Stimulated activated memory B cell treated with anti-CD40 and anti-IgM and Interleukin-4, amounts not matched to agents 10 μg/mL and 1 μg/mL and 100 μg/mL, for 72 hours (primary cell): ENCODE data around the gene DECR2.
"Not testable (repeated sequence)": the region's sequence is repeated elsewhere in the genome, so short reads cannot be mapped to it uniquely, and the experiment has no call there.

Source experiments
- ATAC-seq: fragments of 150-1000 bp; cut with Tn5 transposase; 2 replicates; pipeline ENCODE4 v1.10.0; 2021
- H3K27ac Mint-ChIP-seq: one replicate; pipeline ENCODE4 v1.8.0; 2022; ENCODE audit warnings: mild to moderate bottlenecking, mixed read lengths
- H3K27me3 Mint-ChIP-seq: one replicate; pipeline ENCODE4 v1.8.0; 2022; ENCODE audit warnings: mixed read lengths
- H3K36me3 Mint-ChIP-seq: one replicate; pipeline ENCODE4 v1.8.0; 2022; ENCODE audit warnings: mixed read lengths
- H3K4me1 Mint-ChIP-seq: one replicate; pipeline ENCODE4 v1.8.0; 2022; ENCODE audit warnings: mixed read lengths
- H3K4me3 Mint-ChIP-seq: one replicate; pipeline ENCODE4 v1.8.0; 2022; ENCODE audit warnings: mild to moderate bottlenecking, moderate library complexity, mixed read lengths
- H3K9me3 Mint-ChIP-seq: one replicate; pipeline ENCODE4 v1.8.0; 2022; ENCODE audit warnings: mixed read lengths

Gene DECR2

DNA sequence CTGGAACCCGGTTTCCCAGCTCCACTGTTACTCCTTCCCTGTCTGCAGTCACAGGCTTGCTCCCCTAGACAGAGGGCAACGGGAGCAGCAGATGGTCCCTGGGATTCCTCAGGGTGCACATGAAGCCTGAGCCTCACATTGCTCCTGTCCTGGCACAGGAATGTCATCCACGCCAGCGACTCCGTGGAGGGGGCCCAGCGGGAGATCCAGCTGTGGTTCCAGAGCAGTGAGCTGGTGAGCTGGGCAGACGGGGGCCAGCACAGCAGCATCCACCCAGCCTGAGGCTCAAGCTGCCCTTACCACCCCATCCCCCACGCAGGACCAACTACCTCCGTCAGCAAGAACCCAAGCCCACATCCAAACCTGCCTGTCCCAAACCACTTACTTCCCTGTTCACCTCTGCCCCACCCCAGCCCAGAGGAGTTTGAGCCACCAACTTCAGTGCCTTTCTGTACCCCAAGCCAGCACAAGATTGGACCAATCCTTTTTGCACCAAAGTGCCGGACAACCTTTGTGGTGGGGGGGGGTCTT is 1.6 kb upstream of the DECR2 start:
- Mint-ChIP-seq H3K4me3 (peak overlapping the region; percentile 91), H3K27me3 (no peaks in the 10 kb centered on the region)
- no peak for ATAC-seq

DNA sequence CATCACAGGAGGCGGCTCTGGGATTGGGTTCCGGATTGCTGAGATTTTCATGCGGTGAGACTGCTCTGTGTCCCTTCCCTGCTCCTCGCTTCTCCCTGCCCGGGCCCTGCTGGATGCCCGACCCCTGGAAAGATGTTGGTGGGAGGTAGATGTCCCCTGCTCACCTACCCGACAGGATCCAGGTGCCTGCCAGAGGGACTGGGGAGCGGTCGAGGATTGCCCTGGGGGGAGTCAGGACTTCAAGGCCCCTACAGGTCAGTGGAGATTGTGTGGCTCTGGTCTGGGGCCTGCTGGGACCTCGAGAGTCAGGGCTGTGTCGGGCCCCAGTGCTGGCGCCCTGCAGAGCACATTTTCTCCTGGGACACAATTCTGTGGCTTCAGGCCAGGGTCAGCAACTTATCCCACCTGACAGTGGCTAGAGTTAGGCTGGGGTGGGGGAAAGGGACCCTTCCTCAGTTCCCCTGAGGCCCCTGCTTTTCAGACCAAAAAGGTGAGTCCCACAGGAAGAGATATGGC is 3.3 kb downstream of the DECR2 start:
- H3K4me3 Mint-ChIP-seq = no peak overlapping the region
- ATAC-seq = no peak
- no peak overlapping the region for H3K27ac Mint-ChIP-seq

More for the DNA sequence above, 1.6 kb upstream of the DECR2 start:
- no peaks in the 10 kb centered on the region for H3K36me3 Mint-ChIP-seq
- peak overlapping the region; percentile 96 for H3K27ac Mint-ChIP-seq
- H3K4me1 Mint-ChIP-seq = peaks cover 41% of the 10 kb centered on the region
- H3K9me3 Mint-ChIP-seq = no peaks in the 10 kb centered on the region

DNA sequence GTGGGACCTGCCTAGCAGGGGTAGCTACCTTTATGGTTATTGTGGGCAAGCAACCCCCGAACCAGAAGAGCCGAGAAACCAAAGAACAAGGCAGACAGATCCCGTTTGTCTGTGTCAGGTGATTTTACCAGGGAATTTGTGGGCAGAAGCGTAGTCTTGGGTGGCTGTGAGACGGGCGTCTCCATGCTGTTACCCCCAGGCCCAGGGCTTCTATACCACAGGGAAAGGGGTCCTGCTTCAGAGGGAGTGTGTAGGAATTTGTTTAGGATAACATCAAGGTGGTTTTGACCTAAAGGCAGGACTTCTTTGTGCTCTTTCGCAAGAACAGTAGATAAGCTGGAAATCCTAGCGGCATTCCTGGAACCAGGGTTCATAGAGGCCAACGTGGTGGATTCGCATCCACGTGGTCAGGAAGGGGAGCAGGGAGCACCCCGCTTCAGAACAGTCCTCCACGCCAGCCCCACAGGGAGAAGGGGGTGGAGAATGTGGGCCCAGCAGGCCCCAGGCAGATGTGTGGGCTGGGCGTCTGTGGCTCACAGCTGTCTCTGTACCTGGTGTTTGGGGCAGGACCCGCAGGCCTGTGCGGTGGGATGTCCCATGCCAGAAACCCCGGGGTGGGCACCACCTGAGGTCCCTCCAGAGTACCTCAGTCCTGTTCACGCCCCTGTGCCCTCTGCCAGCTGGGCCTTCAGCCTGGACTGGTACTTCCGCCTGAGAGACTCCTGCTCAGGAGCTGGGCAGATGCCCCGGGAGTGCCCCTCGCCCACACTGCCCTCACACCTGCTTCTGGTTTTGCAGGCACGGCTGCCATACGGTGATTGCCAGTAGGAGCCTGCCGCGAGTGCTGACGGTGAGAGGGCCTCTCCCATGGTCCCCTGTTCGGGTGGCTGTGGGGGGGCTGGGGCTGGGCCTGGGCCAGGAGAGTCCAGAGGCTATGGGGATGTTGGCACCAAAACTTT is 4.1 kb downstream of the DECR2 start:
- Mint-ChIP-seq H3K36me3 (peaks cover 10% of the 10 kb centered on the region), H3K4me3 (no peak overlapping the region), H3K9me3 (no peaks in the 10 kb centered on the region), H3K27me3 (no peaks in the 10 kb centered on the region), H3K4me1 (peaks cover under 1% of the 10 kb centered on the region), H3K27ac (no peak overlapping the region)
- no peak for ATAC-seq

More for the DNA sequence above, 3.3 kb downstream of the DECR2 start:
- Mint-ChIP-seq H3K9me3 (no peaks in the 10 kb centered on the region), H3K27me3 (no peaks in the 10 kb centered on the region), H3K36me3 (peaks cover 5% of the 10 kb centered on the region), H3K4me1 (peaks cover 9% of the 10 kb centered on the region)

DNA sequence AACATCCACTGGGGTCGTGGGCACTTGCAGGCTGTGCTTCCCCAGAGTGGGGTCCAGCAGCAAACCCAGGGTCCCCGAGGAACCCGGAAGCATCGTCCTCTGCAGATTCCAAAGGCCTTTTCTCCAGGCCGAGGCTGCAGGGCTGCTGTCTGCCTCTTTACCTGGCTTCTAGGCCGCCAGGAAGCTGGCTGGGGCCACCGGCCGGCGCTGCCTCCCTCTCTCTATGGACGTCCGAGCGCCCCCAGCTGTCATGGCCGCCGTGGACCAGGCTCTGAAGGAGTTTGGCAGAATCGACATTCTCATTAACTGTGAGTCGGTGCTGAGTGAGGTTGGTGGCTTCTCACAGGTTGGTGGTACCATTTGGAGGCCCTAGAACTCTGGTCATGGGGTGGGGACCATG is 5.6 kb downstream of the DECR2 start:
- Mint-ChIP-seq H3K27ac (no peak overlapping the region), H3K4me1 (no peaks in the 10 kb centered on the region), H3K27me3 (no peaks in the 10 kb centered on the region), H3K4me3 (no peak overlapping the region), H3K36me3 (peaks cover 17% of the 10 kb centered on the region), H3K9me3 (no peaks in the 10 kb centered on the region)
- no peak for ATAC-seq

DNA sequence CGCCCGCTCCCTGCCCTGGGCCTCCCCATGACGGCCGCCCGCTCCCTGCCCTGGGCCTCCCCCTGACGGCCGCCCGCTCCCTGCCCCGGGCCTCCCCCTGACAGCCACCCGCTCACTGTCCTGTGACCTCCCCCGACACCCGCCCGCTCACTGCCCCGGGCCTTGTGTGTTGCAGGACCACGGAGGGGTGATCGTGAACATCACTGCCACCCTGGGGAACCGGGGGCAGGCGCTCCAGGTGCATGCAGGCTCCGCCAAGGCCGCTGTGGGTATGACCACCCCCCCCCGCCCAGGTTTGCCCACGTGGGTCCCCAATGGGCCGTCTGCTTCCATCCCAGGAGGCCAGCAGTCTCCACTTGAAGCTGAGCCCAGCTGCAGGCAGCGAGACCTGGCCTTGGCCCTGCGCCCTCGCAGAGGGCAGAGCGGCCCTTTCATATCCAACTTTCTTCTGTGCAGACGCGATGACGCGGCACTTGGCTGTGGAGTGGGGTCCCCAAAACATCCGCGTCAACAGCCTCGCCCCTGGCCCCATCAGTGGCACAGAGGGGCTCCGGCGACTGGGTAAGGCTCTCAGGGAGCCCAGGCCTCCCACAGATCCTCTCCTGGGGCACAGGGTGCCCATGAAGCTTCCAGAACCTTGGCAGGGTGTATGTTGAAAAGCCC is 9.0 kb downstream of the DECR2 start:
- no peaks in the 10 kb centered on the region for H3K9me3 Mint-ChIP-seq
- H3K4me3 Mint-ChIP-seq = no peak overlapping the region
- peak; percentile 65 for ATAC-seq
- peaks cover 17% of the 10 kb centered on the region for H3K36me3 Mint-ChIP-seq
- H3K4me1 Mint-ChIP-seq = no peaks in the 10 kb centered on the region
- no peak overlapping the region for H3K27ac Mint-ChIP-seq
- no peaks in the 10 kb centered on the region for H3K27me3 Mint-ChIP-seq

DNA sequence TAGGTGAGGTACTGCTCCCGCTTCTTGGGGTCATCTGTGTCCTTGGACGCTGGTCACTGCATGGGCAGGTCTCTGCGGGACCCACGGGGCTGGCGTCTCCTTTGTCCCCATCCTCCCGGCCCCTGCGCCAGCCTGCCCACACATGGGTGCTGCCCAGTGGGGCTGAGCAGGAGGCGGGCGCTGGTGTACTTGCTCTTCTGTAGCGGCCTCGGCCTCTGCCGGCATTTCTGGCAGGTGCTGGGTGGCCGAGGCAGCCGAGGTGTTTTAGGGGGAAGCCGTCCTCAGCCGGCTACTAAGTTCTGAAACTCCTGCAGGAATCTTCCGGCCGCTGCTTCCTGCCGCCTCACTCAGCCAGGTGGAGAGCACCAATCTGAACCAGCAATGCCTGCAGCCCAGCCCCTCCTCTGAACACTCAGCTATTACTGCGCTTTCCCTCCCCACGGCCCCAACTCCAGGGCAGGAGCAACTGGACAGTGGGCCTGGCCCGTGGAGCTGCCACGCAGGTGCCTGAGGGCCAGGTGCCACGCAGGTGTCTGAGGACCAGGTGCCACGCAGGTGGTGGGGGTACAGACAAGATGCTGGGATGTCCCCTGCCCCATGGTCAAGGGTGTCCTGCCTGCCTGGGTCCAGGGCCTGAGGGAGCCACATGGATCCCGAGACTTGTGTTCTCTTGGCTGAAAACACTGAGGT is 10.0 kb downstream of the DECR2 start:
- H3K4me1 Mint-ChIP-seq = no peaks in the 10 kb centered on the region
- H3K9me3 Mint-ChIP-seq = no peaks in the 10 kb centered on the region
- H3K27me3 Mint-ChIP-seq = no peaks in the 10 kb centered on the region
- H3K36me3 Mint-ChIP-seq = peaks cover 17% of the 10 kb centered on the region
- no peak for ATAC-seq
- no peak overlapping the region for H3K4me3 Mint-ChIP-seq
- no peak overlapping the region for H3K27ac Mint-ChIP-seq

DNA sequence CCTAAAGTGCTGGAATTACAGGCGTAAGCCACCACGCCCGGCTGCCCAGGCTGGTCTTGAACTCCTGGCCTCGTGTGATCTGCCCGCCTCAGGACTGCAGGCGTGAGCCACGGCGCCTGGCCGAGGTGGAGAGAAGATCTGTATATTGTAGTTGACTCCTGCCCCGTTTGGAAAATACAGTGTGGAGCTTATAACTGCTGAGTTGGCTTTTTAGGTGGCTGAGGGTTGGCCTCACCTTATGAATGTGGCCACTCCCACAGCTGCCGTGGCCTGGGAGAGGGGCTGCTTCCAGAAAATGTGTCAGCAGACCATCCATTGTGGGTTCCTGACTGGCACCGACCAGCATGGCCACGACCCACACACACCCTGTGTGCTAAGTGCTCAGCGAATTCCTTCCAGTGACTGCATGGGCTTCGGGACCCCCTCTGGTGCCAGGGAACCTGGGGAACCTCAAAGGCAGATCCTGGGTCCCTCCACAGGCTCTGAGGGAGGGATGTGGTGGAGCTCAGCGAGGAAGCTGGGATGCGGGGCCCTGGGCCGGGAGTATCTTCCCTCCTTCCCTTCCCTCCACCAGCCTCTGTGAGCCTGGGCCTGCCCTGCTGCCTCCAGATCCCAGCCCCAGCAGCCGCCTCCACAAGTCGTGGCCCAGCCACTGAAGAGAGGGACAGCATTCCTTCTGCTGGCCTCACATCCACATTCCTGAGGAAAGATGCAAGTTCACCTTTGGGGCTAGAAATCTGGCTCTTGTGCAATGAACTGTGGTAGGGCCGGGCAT is 12.9 kb downstream of the DECR2 start:
- ATAC-seq = no peak

DNA sequence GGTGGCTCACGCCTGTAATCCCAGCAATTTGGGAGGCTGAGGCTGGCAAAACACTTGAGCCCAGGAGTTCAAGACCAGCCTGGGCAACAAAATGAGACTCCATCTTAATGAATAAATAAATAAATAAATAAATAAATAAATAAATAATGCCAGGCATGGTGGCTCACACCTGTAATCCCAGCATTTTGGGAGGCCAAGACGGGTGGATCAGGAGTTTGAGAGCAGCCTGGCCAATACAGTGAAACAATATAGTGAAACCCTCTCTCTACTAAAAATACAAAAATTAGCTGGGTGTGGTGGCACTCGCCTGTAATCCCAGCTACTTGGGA is 13.4 kb downstream of the DECR2 start:
- H3K9me3 Mint-ChIP-seq, H3K4me1 Mint-ChIP-seq, H3K4me3 Mint-ChIP-seq, H3K27ac Mint-ChIP-seq, ATAC-seq, H3K27me3 Mint-ChIP-seq: not testable (repeated sequence)
- H3K36me3 Mint-ChIP-seq = peaks cover 11% of the 10 kb centered on the region

More for the DNA sequence above, 12.9 kb downstream of the DECR2 start:
- H3K9me3 Mint-ChIP-seq = no peaks in the 10 kb centered on the region
- peaks cover 16% of the 10 kb centered on the region for H3K36me3 Mint-ChIP-seq
- H3K27ac Mint-ChIP-seq = no peak overlapping the region
- no peaks in the 10 kb centered on the region for H3K27me3 Mint-ChIP-seq
- no peak overlapping the region for H3K4me3 Mint-ChIP-seq
- H3K4me1 Mint-ChIP-seq = no peaks in the 10 kb centered on the region

DNA sequence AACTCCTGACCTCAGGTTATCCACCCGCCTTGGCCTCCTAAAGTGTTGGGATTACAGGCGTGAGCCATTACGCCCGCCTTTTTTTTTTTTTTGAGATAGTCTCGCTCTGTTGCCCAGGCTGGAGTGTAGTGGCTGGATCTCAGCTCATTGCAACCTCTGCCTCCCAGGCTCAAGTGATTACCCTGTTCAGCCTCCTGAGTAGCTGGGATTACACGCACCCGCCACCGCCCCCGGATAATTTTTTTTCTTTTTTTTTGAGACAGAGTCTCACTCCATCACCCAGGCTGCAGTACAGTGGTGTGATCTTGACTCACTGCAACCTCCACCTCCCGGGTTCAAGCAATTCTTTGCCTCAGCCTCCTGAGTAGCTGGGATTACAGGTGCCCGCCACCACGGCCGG is 20.5 kb downstream of the DECR2 start:
- not testable (repeated sequence) for H3K9me3 Mint-ChIP-seq, ATAC-seq, H3K36me3 Mint-ChIP-seq, H3K27ac Mint-ChIP-seq, H3K4me3 Mint-ChIP-seq
- Mint-ChIP-seq H3K27me3 (peaks cover 16% of the 10 kb centered on the region), H3K4me1 (peaks cover 21% of the 10 kb centered on the region)

DNA sequence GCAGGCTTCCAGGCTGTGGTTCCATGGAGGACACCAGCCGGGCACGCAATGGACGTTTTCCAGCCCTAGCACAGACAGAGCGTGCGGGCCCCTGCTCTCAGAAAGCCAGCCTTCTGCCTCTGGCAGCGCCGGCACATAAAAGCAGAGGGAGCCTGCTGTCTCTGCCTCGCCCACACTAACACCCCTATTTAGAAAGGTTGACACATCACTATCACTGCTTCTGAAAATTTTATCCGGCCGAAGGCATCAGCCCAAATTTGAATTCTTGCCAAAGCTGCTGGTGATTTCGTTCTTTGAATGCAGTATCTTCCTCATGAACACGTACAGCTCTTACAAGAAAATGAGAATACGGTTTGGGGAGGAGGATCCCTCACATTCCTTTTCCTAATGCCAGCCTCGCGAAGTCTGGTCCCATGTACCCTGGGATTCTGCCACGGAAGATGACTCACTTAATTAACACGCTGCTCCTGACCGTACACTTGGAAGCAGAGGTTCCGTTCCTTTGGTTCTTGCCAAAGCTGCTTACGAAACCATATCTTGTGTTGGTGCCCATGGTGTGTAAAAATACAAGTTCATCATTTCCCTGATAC is 22.4 kb downstream of the DECR2 start:
- peaks cover 16% of the 10 kb centered on the region for H3K27me3 Mint-ChIP-seq
- H3K4me3 Mint-ChIP-seq = peak overlapping the region; percentile 92
- no peaks in the 10 kb centered on the region for H3K9me3 Mint-ChIP-seq
- H3K4me1 Mint-ChIP-seq = peaks cover 40% of the 10 kb centered on the region
- peak overlapping the region; percentile 86 for H3K27ac Mint-ChIP-seq
- no peaks in the 10 kb centered on the region for H3K36me3 Mint-ChIP-seq
- no peak for ATAC-seq

DNA sequence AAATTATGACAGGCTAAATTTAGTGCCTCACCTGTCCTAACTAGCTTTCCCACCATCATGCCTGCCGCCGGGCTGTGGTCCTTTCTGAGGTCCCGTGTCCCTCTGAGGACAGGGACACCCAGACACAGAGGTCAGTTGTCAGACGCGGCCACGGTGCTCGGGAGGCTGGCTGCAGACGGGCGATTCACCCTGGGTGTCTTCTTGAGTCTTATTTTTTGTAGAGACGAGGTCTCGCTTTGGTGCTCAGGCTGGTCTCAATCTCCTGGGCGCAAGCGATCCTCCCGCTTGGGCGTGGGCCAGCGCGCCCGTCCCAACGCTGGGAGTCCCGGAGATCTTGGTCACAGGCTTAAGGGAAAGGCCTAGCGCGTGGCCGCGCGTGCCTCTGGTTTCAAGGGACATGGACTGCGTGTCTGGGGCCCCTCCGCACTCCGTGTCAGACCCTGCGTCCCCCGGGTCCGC is 23.0 kb downstream of the DECR2 start:
- no peaks in the 10 kb centered on the region for H3K9me3 Mint-ChIP-seq
- no peaks in the 10 kb centered on the region for H3K36me3 Mint-ChIP-seq
- H3K27me3 Mint-ChIP-seq = peaks cover 16% of the 10 kb centered on the region
- H3K27ac Mint-ChIP-seq = peak overlapping the region; percentile 86
- ATAC-seq = no peak
- H3K4me3 Mint-ChIP-seq = peak overlapping the region; percentile 92
- H3K4me1 Mint-ChIP-seq = peaks cover 40% of the 10 kb centered on the region

DNA sequence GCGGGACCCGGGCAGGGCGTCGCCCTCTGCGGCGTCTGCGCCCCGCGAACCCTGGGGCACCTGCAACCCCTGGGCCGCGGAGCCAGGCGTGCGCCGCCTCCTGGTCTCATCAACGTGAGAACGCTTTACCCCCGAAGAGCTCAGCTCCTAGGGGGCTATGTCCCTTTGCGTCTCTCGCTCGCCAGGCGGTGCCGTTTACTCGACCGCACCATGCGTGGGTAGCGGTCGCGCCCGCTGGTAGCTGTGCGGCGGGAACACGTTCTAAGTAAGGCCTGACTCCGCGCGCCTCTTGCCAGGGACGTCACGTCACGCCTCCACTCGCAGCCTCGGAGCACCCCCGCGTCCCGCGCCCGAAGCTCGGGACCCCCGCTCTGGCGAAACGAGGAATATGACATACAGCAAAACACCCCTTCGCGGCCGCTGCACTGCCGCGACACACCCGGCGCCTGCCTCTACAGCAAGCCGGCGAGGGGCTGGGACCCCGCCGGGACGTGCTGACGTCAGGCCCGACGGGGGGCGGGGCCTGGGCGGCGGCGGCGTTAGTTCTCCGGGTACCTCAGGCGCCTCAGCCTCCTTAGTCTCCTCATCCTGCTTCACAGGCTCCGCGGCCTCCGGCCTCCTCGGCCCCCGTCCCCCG is 23.5 kb downstream of the DECR2 start, which contains the start of gene RAB11FIP3:
TSS of gene RAB11FIP3 (plus strand) at position 568 of the 637 bp plus-strand sequence. CDS start 358 bp downstream, outside the sequence.
- Mint-ChIP-seq H3K9me3 (no peaks in the 10 kb centered on the region), H3K27me3 (peaks cover 16% of the 10 kb centered on the region), H3K27ac (peak within 1 kb of the TSS; percentile 86), H3K4me1 (peaks cover 40% of the 10 kb centered on the region), H3K36me3 (no peaks in the 10 kb centered on the region), H3K4me3 (peak within 1 kb of the TSS; percentile 92)
- ATAC-seq = peak; percentile 97

DNA sequence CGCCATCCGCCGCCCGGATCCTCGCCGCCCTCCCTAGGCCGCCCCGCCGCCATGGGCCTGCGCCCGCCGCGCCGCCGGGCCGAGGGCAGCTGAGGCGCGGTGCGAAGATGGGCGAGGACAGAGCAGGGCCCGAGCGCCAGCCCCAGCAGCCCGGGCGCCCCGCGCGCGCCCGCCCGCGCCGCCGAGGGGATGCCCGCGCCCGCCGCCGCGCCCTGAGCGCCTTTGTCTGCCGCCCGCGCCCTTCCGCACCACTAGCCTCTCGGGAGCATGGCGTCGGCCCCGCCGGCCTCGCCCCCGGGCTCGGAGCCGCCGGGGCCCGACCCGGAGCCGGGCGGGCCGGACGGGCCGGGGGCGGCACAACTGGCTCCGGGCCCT is 24.0 kb downstream of the DECR2 start:
- H3K27me3 Mint-ChIP-seq = peaks cover 16% of the 10 kb centered on the region
- peaks cover 41% of the 10 kb centered on the region for H3K4me1 Mint-ChIP-seq
- H3K9me3 Mint-ChIP-seq = no peaks in the 10 kb centered on the region
- peak overlapping the region; percentile 86 for H3K27ac Mint-ChIP-seq
- no peaks in the 10 kb centered on the region for H3K36me3 Mint-ChIP-seq
- peak; percentile 68 for ATAC-seq
- H3K4me3 Mint-ChIP-seq = peak overlapping the region; percentile 92
